ENCODE data around the gene SWSAP1. TPM values are rescaled to one million over a fixed set of nuclear protein-coding genes. Genes with fewer than 3 reads are reported as not detected.

The SWSAP1 gene
- total and polyA plus RNA-seq, 2 of the 8 experiments (the other 6 are each of a cell fraction or from before 2014, with no cell fraction given) = 3.1 to 5.2 TPM

- no peak for TF ChIP-seq HDAC6 (IDR thresholded peaks at IDR 0.05; ENCODE audit: low read depth, low read length)
- TF ChIP-seq CEBPB (IDR thresholded peaks at IDR 0.05; ENCODE audit: low read depth, low read length) = no peak
- TF ChIP-seq TEAD4 (IDR thresholded peaks at IDR 0.05; ENCODE audit: low read depth, low read length) = no peak
- no peak for TF ChIP-seq CTCF (IDR thresholded peaks at IDR 0.05; ENCODE audit: control extremely low read depth in 1 of 3, insufficient read depth in 1 of 3, low read depth in 1 of 3, low read length in 3 of 3)
- TF ChIP-seq CBX5 (IDR thresholded peaks at IDR 0.05; ENCODE audit: low read depth, low read length) = no peak
These were observed 9.5 kb upstream of the SWSAP1 start (continued) for GRCh38 chr19:11364935-11365334.
